ENCODE results near the gene CRYBG3. TPM values are rescaled to one million over a fixed set of nuclear protein-coding genes. Genes with fewer than 3 reads are reported as not detected.
A peak's percentile ranks its signal among the peaks of the same experiment; 100 is the strongest.

Gene CRYBG3
- total and polyA plus RNA-seq, 2 donors (not counting 1 experiment from before 2014, with no cell fraction given), result 8.7 to 29.9 TPM

DNA sequence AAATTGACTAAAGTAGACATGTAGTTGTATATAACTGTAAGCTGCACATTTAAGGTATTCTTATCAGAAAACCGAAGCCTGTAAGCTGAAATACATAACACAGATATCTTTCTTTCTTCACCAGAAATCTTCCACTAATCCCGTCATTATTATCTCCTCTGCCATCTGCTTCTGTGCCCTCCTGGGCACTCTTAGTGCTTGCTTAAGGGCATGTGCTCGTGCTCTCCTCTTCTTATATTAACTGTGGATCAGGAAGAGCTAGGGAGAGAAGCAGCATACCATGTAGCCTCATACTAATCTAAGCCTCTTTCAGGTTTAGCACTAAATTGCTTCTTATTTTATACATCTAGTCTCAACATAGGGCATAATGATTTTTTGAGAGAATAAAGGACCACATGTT, 89.6 kb downstream of the CRYBG3 start:
- no peak overlapping the region for H3K4me3 ChIP-seq (replicated peaks in 1 of 4; ENCODE audit: control extremely low read depth in 1 of 4, insufficient read depth in 1 of 4, low read depth in 3 of 4, low read length in 4 of 4)
- no peaks in the 10 kb centered on the region for H3K79me2 ChIP-seq (ENCODE audit: control insufficient read depth, insufficient read depth, low read length)
- H2AFZ ChIP-seq (ENCODE audit: low read length), result no peak overlapping the region
- DNase-seq (ENCODE audit: low read depth in 2 of 2), result no peak
- no peak overlapping the region for H3K27ac ChIP-seq (ENCODE audit: insufficient read depth, low read length)
- no peak overlapping the region for H3K4me2 ChIP-seq (ENCODE audit: extremely low read depth, insufficient read depth, low read length)
- no peaks in the 10 kb centered on the region for H3K4me1 ChIP-seq (ENCODE audit: control insufficient read depth, extremely low read depth, insufficient read depth, low read length)
- H3K9me3 ChIP-seq (ENCODE audit: control insufficient read depth, insufficient read depth, low read depth, low read length), result no peaks in the 10 kb centered on the region
- no peaks in the 10 kb centered on the region for H4K20me1 ChIP-seq (ENCODE audit: control insufficient read depth, extremely low read depth, insufficient read depth, low read length)
- H3K9ac ChIP-seq (ENCODE audit: insufficient read depth, low read length), result no peak overlapping the region
- TF ChIP-seq, protein P1, sequence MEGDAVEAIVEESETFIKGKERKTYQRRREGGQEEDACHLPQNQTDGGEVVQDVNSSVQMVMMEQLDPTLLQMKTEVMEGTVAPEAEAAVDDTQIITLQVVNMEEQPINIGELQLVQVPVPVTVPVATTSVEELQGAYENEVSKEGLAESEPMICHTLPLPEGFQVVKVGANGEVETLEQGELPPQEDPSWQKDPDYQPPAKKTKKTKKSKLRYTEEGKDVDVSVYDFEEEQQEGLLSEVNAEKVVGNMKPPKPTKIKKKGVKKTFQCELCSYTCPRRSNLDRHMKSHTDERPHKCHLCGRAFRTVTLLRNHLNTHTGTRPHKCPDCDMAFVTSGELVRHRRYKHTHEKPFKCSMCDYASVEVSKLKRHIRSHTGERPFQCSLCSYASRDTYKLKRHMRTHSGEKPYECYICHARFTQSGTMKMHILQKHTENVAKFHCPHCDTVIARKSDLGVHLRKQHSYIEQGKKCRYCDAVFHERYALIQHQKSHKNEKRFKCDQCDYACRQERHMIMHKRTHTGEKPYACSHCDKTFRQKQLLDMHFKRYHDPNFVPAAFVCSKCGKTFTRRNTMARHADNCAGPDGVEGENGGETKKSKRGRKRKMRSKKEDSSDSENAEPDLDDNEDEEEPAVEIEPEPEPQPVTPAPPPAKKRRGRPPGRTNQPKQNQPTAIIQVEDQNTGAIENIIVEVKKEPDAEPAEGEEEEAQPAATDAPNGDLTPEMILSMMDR (conservative IDR thresholded peaks at IDR 0.05 in 1 of 2, IDR thresholded peaks at IDR 0.05 in 1 of 2; ENCODE audit: low read depth in 1 of 2, low read length in 2 of 2), result no peak
- no peak for TF ChIP-seq EZH2 (IDR thresholded peaks at IDR 0.05; ENCODE audit: low read length, missing control alignments)
- H3K27me3 ChIP-seq (ENCODE audit: control insufficient read depth, insufficient read depth, low read length), result no peaks in the 10 kb centered on the region
- peaks cover 1% of the 10 kb centered on the region for H3K36me3 ChIP-seq (ENCODE audit: control insufficient read depth, insufficient read depth, low read length)

DNA sequence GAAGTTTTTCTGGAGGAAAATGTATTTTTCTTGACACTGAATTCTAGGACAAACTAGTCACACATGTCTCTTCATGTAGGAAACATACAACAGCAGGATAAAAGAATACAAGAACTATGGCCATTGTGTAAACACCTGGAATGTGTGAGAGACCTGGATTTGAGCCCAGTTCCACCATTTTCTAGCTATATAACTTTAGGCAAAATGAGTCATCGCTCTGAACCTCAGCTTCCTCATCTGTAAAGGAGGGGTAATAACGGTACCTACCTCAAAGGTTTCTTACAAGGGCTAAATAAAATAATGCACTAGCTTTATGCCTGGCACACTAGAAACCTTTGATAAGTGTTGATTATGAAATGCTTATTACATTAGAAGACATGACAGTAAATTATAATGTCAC, 92.6 kb downstream of the CRYBG3 start:
- no peak overlapping the region for H3K27ac ChIP-seq (ENCODE audit: insufficient read depth, low read length)
- H3K27me3 ChIP-seq (ENCODE audit: control insufficient read depth, insufficient read depth, low read length), result no peaks in the 10 kb centered on the region
- no peaks in the 10 kb centered on the region for H3K9me3 ChIP-seq (ENCODE audit: control insufficient read depth, insufficient read depth, low read depth, low read length)
- H3K36me3 ChIP-seq (ENCODE audit: control insufficient read depth, insufficient read depth, low read length), result peaks cover 1% of the 10 kb centered on the region
- TF ChIP-seq, protein P1 (conservative IDR thresholded peaks at IDR 0.05 in 1 of 2, IDR thresholded peaks at IDR 0.05 in 1 of 2; ENCODE audit: low read depth in 1 of 2, low read length in 2 of 2), result no peak
- TF ChIP-seq EZH2 (IDR thresholded peaks at IDR 0.05; ENCODE audit: low read length, missing control alignments), result no peak
- H3K4me2 ChIP-seq (ENCODE audit: extremely low read depth, insufficient read depth, low read length), result no peak overlapping the region
- no peak overlapping the region for H3K9ac ChIP-seq (ENCODE audit: insufficient read depth, low read length)
- no peak overlapping the region for H3K4me3 ChIP-seq (replicated peaks in 1 of 4; ENCODE audit: control extremely low read depth in 1 of 4, insufficient read depth in 1 of 4, low read depth in 3 of 4, low read length in 4 of 4)
- H3K79me2 ChIP-seq (ENCODE audit: control insufficient read depth, insufficient read depth, low read length), result no peaks in the 10 kb centered on the region
- H3K4me1 ChIP-seq (ENCODE audit: control insufficient read depth, extremely low read depth, insufficient read depth, low read length), result no peaks in the 10 kb centered on the region
- no peaks in the 10 kb centered on the region for H4K20me1 ChIP-seq (ENCODE audit: control insufficient read depth, extremely low read depth, insufficient read depth, low read length)
- no peak overlapping the region for H2AFZ ChIP-seq (ENCODE audit: low read length)
- peak in 1 of 2 donors; percentile 31 for DNase-seq (ENCODE audit: low read depth in 2 of 2)

DNA sequence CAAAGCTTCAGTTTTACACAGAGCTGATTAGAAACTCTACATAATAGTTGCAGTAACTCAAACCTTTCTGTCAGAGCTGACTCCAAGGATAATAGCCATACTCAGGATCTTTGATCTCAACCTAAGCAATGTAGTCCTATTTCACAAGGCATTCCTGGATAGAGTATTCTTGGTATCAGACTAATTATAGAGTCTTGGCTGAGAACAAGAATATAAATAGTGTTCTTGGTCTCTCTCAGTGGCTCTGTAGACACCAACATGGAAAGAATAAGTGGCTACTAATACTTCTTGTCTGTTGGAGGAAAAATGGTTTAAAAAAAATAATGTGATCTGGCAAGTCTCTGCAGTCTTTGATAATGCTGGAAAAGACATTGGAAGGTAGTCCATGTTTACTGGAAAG, 94.8 kb downstream of the CRYBG3 start:
- Histone ChIP-seq H3K36me3 (ENCODE audit: control insufficient read depth, insufficient read depth, low read length) (peaks cover 1% of the 10 kb centered on the region), H3K4me3 (replicated peaks in 1 of 4; ENCODE audit: control extremely low read depth in 1 of 4, insufficient read depth in 1 of 4, low read depth in 3 of 4, low read length in 4 of 4) (no peak overlapping the region), H3K27ac (ENCODE audit: insufficient read depth, low read length) (no peak overlapping the region), H3K4me1 (ENCODE audit: control insufficient read depth, extremely low read depth, insufficient read depth, low read length) (no peaks in the 10 kb centered on the region), H2AFZ (ENCODE audit: low read length) (no peak overlapping the region), H3K4me2 (ENCODE audit: extremely low read depth, insufficient read depth, low read length) (no peak overlapping the region), H3K9me3 (ENCODE audit: control insufficient read depth, insufficient read depth, low read depth, low read length) (no peaks in the 10 kb centered on the region), H4K20me1 (ENCODE audit: control insufficient read depth, extremely low read depth, insufficient read depth, low read length) (no peaks in the 10 kb centered on the region), H3K79me2 (ENCODE audit: control insufficient read depth, insufficient read depth, low read length) (no peaks in the 10 kb centered on the region), H3K27me3 (ENCODE audit: control insufficient read depth, insufficient read depth, low read length) (no peaks in the 10 kb centered on the region), H3K9ac (ENCODE audit: insufficient read depth, low read length) (no peak overlapping the region)
- no peak for DNase-seq (ENCODE audit: low read depth in 2 of 2)
- TF ChIP-seq, protein P1 (conservative IDR thresholded peaks at IDR 0.05 in 1 of 2, IDR thresholded peaks at IDR 0.05 in 1 of 2; ENCODE audit: low read depth in 1 of 2, low read length in 2 of 2), result no peak
- no peak for TF ChIP-seq EZH2 (IDR thresholded peaks at IDR 0.05; ENCODE audit: low read length, missing control alignments)

Measured in fibroblast of lung (primary cell).